ENCODE measurements around the gene AIF1L.

Gene AIF1L

DNA sequence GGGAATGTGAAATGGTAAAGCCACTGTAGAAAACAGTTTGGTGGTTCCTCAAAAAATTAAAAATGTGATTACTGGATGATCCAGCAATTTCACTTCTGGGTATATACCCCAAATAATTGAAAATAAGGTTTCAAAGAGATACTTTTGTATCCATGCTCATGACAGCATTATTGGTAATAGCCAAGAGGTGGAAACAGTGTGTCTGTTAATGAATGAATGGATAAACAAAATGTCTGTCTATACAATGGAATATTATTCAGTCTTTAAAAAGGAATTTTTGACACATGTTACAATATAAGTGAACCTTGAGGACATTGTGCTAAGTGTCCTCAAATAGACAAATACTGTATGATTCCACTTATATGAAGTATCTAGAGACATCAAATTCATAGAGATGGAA is 69.2 kb downstream of the AIF1L start:
- no peak for DNase-seq (ENCODE audit: low read depth, low spot score)

- DNase-seq (ENCODE audit: low read depth, low spot score) = no peak
Measured at GRCh38 chr9:131167146-131167692, 70.9 kb downstream of the AIF1L start.

DNA sequence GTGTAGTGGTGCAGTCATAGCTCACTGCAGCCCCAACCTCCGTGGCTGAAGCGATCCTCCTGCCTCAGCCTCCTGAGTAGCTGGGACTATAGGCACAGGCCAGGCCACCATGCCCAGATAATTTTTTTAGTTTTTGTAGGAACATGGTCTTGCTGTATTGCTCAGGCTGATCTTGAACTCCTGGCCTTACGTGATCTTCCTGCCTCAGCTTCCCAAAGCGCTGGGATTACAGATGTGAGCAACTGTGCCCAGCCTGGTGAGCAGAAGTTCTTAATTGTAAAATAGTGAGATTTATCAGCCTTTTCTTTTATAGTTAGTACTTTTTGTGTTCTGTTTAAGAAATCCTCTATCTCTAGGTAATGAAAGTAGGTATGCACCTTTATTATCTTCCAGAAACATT is 71.6 kb downstream of the AIF1L start:
- no peak for DNase-seq (ENCODE audit: low read depth, low spot score)

- no peak for DNase-seq (ENCODE audit: low read depth, low spot score)
Measured at GRCh38 chr9:131169563-131170240, 73.4 kb downstream of the AIF1L start.

Data from ELF-1 (cell line).